Mesenchymal stem cell (in vitro differentiated cells and primary cell): Measurements from ENCODE around the gene PDZK1IP1.

Experiments used
- DNase-seq: peaks from one replicate; pipeline ENCODE4 v3.0.0-alpha.2; 2013
- H2AFZ ChIP-seq: one replicate; pipeline ENCODE4 v1.6.1; 2013; ENCODE audit warnings: low read depth, mild to moderate bottlenecking, control low read depth, inconsistent platforms, low read length, moderate library complexity
- H2AK5ac ChIP-seq: 2 replicates; pipeline ENCODE4 v1.6.1; 2013; ENCODE audit warnings: low read length, moderate library complexity, mild to moderate bottlenecking, inconsistent platforms; ENCODE audit not compliant: severe bottlenecking
- H2BK120ac ChIP-seq: one replicate; pipeline ENCODE4 v1.6.1; 2013; ENCODE audit warnings: low read depth, mild to moderate bottlenecking, inconsistent platforms, low read length, moderate library complexity
- H2BK12ac ChIP-seq, 2 experiments: one replicate each; pipeline ENCODE4 v1.6.1; 2013; ENCODE audit warnings: inconsistent platforms in 2 of 2, low read length in 2 of 2, mild to moderate bottlenecking in 2 of 2, moderate library complexity in 2 of 2, control low read depth in 1 of 2
- H2BK15ac ChIP-seq: one replicate; pipeline ENCODE4 v1.6.1; 2013; ENCODE audit warnings: mild to moderate bottlenecking, low read depth, inconsistent platforms; ENCODE audit not compliant: poor library complexity, severe bottlenecking
- H2BK5ac ChIP-seq: 2 replicates; pipeline ENCODE4 v1.6.1; 2013; ENCODE audit warnings: low read depth, mild to moderate bottlenecking, low read length, control low read depth, inconsistent platforms; ENCODE audit not compliant: poor library complexity, severe bottlenecking
- H3K14ac ChIP-seq, 2 experiments: one replicate each; pipeline ENCODE4 v1.6.1; 2013; ENCODE audit warnings: inconsistent platforms in 2 of 2, low read length in 2 of 2, control low read depth in 1 of 2, mild to moderate bottlenecking in 1 of 2, moderate library complexity in 1 of 2
- H3K18ac ChIP-seq, 2 experiments: one replicate each; pipeline ENCODE4 v1.6.1; 2013; ENCODE audit warnings: inconsistent platforms in 2 of 2, low read length in 2 of 2, control low read depth in 1 of 2, low read depth in 1 of 2, mild to moderate bottlenecking in 1 of 2
- H3K23ac ChIP-seq, 2 experiments: one replicate each; pipeline ENCODE4 v1.6.1; 2013; ENCODE audit warnings: inconsistent platforms in 2 of 2, low read length in 2 of 2, mild to moderate bottlenecking in 2 of 2, moderate library complexity in 2 of 2, control low read depth in 1 of 2
- H3K27ac ChIP-seq: 2 replicates; pipeline ENCODE4 v1.5.1; 2013; ENCODE audit warnings: mild to moderate bottlenecking, moderate library complexity, low read length, control low read depth, inconsistent platforms; ENCODE audit not compliant: poor library complexity, severe bottlenecking
- H3K27me3 ChIP-seq, 2 experiments: 2 replicates each; pipeline versions ENCODE4 v1.6.1 to v1.7.0; 2013; ENCODE audit warnings: low read length in 2 of 2, mild to moderate bottlenecking in 2 of 2, moderate library complexity in 2 of 2, control low read depth in 1 of 2, inconsistent platforms in 1 of 2; ENCODE audit not compliant: control insufficient read depth in 1 of 2, insufficient read depth in 1 of 2
- H3K36me3 ChIP-seq, 2 experiments: 2 replicates each; pipeline versions ENCODE4 v1.6.1 to v1.7.0; 2013; ENCODE audit warnings: low read length in 2 of 2, control low read depth in 1 of 2, inconsistent platforms in 1 of 2, low read depth in 1 of 2, mild to moderate bottlenecking in 1 of 2; ENCODE audit not compliant: insufficient read depth in 2 of 2, control insufficient read depth in 1 of 2
- H3K4ac ChIP-seq, 2 experiments: one replicate each; pipeline ENCODE4 v1.6.1; 2013; ENCODE audit warnings: inconsistent platforms in 2 of 2, low read length in 2 of 2, mild to moderate bottlenecking in 2 of 2, moderate library complexity in 2 of 2, control low read depth in 1 of 2, low read depth in 1 of 2
- H3K4me1 ChIP-seq: 2 replicates; pipeline ENCODE4 v1.6.1; 2013; ENCODE audit warnings: low read depth, low read length, control low read depth; ENCODE audit not compliant: control insufficient read depth, insufficient read depth
- H3K4me2 ChIP-seq: 2 replicates; pipeline ENCODE4 v1.6.1; 2013; ENCODE audit warnings: low read length, mild to moderate bottlenecking, inconsistent platforms; ENCODE audit not compliant: poor library complexity, severe bottlenecking
- H3K4me3 ChIP-seq, 2 experiments: 2 replicates each; pipeline versions ENCODE4 v1.5.1 to v1.7.0; 2013; ENCODE audit warnings: low read length in 2 of 2, mild to moderate bottlenecking in 2 of 2, control low read depth in 1 of 2, low read depth in 1 of 2; ENCODE audit not compliant: insufficient read depth in 1 of 2
- H3K79me1 ChIP-seq: replicated peaks from 2 replicates; pipeline ENCODE4 v1.6.1; 2013; ENCODE audit warnings: mild to moderate bottlenecking, control low read depth, low read length, inconsistent platforms; ENCODE audit not compliant: poor library complexity, severe bottlenecking
- H3K9ac ChIP-seq: 2 replicates; pipeline ENCODE4 v1.7.0; 2013; ENCODE audit warnings: mild to moderate bottlenecking, low read length, moderate library complexity
- H3K9me3 ChIP-seq: 2 replicates; pipeline ENCODE4 v1.7.0; 2013; ENCODE audit warnings: mild to moderate bottlenecking, low read length; ENCODE audit not compliant: control insufficient read depth
- H4K8ac ChIP-seq: one replicate; pipeline ENCODE4 v1.6.1; 2013; ENCODE audit warnings: inconsistent platforms, mild to moderate bottlenecking, low read length, moderate library complexity
- H4K91ac ChIP-seq: one replicate; pipeline ENCODE4 v1.6.1; 2013; ENCODE audit warnings: mild to moderate bottlenecking, low read length, inconsistent platforms
- WGBS: methylation state at CpG from one replicate; pipeline ENCODE4 v1.1.7; 2013; ENCODE audit warnings: mixed read lengths; 5-methylcytosine and 5-hydroxymethylcytosine counted together

The PDZK1IP1 gene

DNA sequence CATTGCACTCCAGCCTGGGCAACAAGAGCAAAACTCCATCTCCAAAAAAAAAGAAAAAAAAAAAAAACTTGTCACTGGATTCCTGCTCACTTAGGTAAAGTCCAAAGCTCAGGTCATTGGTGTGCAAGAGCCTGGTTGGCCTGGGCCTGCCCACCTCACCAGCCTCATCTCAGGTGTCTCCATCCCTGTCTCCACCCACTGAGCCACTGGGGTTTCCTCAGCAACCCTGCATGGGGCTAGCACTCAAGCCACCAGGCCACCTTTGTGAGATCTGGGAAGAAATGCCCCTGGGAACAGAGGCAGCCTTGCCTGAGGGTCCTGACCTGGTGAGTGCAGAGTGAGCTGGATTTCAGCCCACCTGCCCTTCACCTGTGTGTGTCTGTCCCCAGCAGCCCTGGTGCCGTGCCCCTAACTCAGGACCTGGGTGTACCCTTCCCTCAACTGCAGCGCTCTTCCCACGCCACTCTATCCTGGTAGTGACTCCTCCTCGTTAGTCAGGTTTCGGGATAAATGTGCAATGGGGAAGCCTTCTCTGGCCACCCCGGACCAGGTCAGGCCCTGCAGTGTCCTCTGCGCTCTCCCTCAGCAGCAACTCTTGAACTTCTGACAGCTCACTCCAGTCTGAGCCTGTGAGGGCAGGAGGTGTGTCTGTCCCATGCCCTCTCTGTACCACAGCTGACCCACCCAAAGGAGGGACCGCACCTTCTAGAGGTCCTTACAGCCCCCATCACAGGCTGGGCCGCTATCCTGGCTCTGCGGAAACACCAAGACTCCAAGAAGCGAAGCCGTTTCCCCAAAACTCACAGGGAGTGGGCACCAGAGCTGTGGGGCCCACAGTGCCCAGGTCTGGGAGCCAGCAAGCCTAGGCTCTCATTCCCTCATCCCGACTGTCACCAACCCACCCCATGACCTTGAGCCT, 3.3 kb downstream of the PDZK1IP1 start:
- Histone ChIP-seq H3K4me2 (no peak overlapping the region), H3K9ac (no peak overlapping the region), H3K14ac (no peak overlapping the region), H2BK15ac (no peak overlapping the region), H3K9me3 (no peaks in the 10 kb centered on the region), H3K4me3 (no peak overlapping the region), H3K4ac (no peak overlapping the region), H4K8ac (no peak overlapping the region), H2BK120ac (no peak overlapping the region), H3K27me3 (peaks cover 0 to 18% of the 10 kb centered on the region in 2 experiments), H3K4me1 (peaks cover 38% of the 10 kb centered on the region), H3K27ac (no peak overlapping the region), H4K91ac (no peak overlapping the region), H3K23ac (no peak overlapping the region), H2BK12ac (no peak overlapping the region), H2AFZ (no peak overlapping the region), H2BK5ac (no peak overlapping the region), H2AK5ac (no peak overlapping the region), H3K36me3 (no peaks in the 10 kb centered on the region), H3K18ac (no peak overlapping the region), H3K79me1 (no peaks in the 10 kb centered on the region)
- WGBS: 92% methylated on average over 13 of the region's 13 CpGs
- DNase-seq: no peak

DNA sequence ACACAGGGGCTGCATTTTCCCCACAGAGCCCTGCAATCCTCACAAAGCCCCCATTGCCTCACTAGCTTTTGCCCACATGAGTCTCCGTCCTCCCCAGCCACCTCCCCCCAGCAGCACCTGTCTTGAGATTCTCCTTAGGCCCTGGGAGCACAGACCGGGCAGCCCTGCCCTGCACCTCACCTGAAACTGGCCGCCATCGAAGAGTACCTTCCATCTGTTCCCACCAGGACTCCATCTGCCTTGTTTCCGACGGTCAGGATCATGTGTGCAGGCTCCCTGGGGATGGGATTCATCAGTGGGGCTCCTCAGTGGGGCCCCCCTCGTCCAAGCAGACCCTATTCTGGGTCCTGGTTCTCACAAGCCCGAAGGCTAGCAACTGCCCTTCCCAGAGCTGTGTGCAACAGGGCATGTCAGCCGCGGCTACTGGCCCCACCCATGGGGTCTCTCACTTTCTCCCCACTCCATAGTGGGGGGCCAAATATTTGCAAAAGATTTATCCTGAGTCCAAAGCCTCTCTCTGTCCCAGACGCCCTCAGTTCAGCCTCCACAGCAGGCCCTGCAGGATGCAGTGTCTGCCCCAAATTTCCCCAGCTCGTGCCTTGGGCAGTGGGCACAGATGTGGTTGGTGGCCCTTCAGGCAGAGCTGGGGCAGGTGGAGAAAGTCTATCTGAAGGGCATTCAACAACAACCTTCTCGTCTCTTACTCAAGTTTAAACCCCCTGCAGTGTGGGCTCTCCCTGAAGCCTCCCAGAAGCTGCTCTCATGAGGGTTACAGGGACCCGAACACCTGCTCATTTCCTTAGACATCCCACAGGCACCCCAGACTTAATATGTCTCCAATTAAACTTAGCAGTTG, 4.8 kb downstream of the PDZK1IP1 start:
- DNase-seq: no peak
- Histone ChIP-seq H3K14ac (no peak overlapping the region), H2BK5ac (no peak overlapping the region), H4K8ac (no peak overlapping the region), H4K91ac (no peak overlapping the region), H2BK12ac (no peak overlapping the region), H2BK15ac (no peak overlapping the region), H2AK5ac (no peak overlapping the region), H3K9ac (no peak overlapping the region), H3K4me2 (no peak overlapping the region), H3K4me3 (no peak overlapping the region), H3K23ac (no peak overlapping the region), H3K27ac (no peak overlapping the region), H2AFZ (no peak overlapping the region), H3K36me3 (no peaks in the 10 kb centered on the region), H3K4me1 (peaks cover 29% of the 10 kb centered on the region), H2BK120ac (no peak overlapping the region), H3K9me3 (no peaks in the 10 kb centered on the region), H3K79me1 (no peaks in the 10 kb centered on the region), H3K4ac (no peak overlapping the region), H3K27me3 (peaks cover 0 to 29% of the 10 kb centered on the region in 2 experiments), H3K18ac (no peak overlapping the region)
- WGBS: 80% methylated on average over 14 of the region's 14 CpGs

- H3K23ac ChIP-seq: no peak overlapping the region
- H2BK5ac ChIP-seq: no peak overlapping the region
- no peak for DNase-seq
- H3K4me2 ChIP-seq: no peak overlapping the region
- H3K36me3 ChIP-seq: no peaks in the 10 kb centered on the region
- no peak overlapping the region for H2BK12ac ChIP-seq
- H3K27me3 ChIP-seq: peaks cover 0 to 29% of the 10 kb centered on the region in 2 experiments
- no peaks in the 10 kb centered on the region for H3K79me1 ChIP-seq
- H3K14ac ChIP-seq: no peak overlapping the region
- H3K9me3 ChIP-seq: no peaks in the 10 kb centered on the region
- H3K4me3 ChIP-seq: no peak overlapping the region
- no peak overlapping the region for H3K27ac ChIP-seq
- H2AFZ ChIP-seq: no peak overlapping the region
- H4K8ac ChIP-seq: no peak overlapping the region
- WGBS: 70% methylated on average over 5 of the region's 5 CpGs
- H3K4me1 ChIP-seq: peaks cover 30% of the 10 kb centered on the region
- no peak overlapping the region for H4K91ac ChIP-seq
- no peak overlapping the region for H2BK15ac ChIP-seq
- no peak overlapping the region for H3K18ac ChIP-seq
- no peak overlapping the region for H2AK5ac ChIP-seq
- no peak overlapping the region for H2BK120ac ChIP-seq
- no peak overlapping the region for H3K4ac ChIP-seq
- no peak overlapping the region for H3K9ac ChIP-seq
Observed at GRCh38 chr1:47184090-47184821, 5.6 kb downstream of the PDZK1IP1 start.
